ENCODE data around the gene TYW1B. TPM values are rescaled to one million over a fixed set of nuclear protein-coding genes. Genes with fewer than 3 reads are reported as not detected.
"Not testable (repeated sequence)": the region's sequence is repeated elsewhere in the genome, so short reads cannot be mapped to it uniquely, and the experiment has no call there.

Gene TYW1B, protein sequence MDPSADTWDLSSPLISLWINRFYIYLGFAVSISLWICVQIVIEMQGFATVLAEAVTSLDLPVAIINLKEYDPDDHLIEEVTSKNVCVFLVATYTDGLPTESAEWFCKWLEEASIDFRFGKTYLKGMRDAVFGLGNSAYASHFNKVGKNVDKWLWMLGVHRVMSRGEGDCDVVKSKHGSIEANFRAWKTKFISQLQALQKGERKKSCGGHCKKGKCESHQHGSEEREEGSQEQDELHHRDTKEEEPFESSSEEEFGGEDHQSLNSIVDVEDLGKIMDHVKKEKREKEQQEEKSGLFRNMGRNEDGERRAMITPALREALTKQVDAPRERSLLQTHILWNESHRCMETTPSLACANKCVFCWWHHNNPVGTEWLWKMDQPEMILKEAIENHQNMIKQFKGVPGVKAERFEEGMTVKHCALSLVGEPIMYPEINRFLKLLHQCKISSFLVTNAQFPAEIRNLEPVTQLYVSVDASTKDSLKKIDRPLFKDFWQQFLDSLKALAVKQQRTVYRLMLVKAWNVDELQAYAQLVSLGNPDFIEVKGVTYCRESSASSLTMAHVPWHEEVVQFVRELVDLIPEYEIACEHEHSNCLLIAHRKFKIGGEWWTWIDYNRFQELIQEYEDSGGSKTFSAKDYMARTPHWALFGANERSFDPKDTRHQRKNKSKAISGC
- total RNA-seq: 2.6 and 6.1 TPM in 2 replicates
- 0.97 and 4.7 TPM in 2 replicates for polyA plus RNA-seq
- polyA plus RNA-seq (2012): 0.47 and 2.8 TPM in 2 replicates
- 0.07 and 3.5 TPM in 2 replicates for polyA minus RNA-seq (ENCODE audit: low replicate concordance)

GRCh38 chr7:72827839-72828591 lies at the start of gene TYW1B:
Gene TYW1B (minus strand): TSS chr7:72828200. CDS start chr7:72828075, 125 bp downstream.
- not testable (repeated sequence) for H3K9me3 ChIP-seq (ENCODE audit: control insufficient read depth, insufficient read depth, low read depth, low read length); H4K20me1 ChIP-seq (ENCODE audit: control insufficient read depth, extremely low read depth, insufficient read depth, low read length); H3K9ac ChIP-seq (ENCODE audit: insufficient read depth, low read length); H3K27me3 ChIP-seq (ENCODE audit: control insufficient read depth, insufficient read depth, low read length); H3K4me1 ChIP-seq (ENCODE audit: control insufficient read depth, extremely low read depth, insufficient read depth, low read length); H3K36me3 ChIP-seq (ENCODE audit: control insufficient read depth, insufficient read depth, low read length)
- Histone ChIP-seq H3K4me2 (ENCODE audit: extremely low read depth, insufficient read depth, low read length) (peak within 1 kb of the TSS; percentile 77), H2AFZ (ENCODE audit: low read length) (peak within 1 kb of the TSS; percentile 39), H3K79me2 (ENCODE audit: control insufficient read depth, insufficient read depth, low read length) (peaks cover 17% of the 10 kb centered on the region), H3K4me3 (replicated peaks in 1 of 4; ENCODE audit: control extremely low read depth in 1 of 4, insufficient read depth in 1 of 4, low read depth in 3 of 4, low read length in 4 of 4) (peak within 1 kb of the TSS; percentile 52 to 91 (median 72)), H3K27ac (ENCODE audit: insufficient read depth, low read length) (peak within 1 kb of the TSS; percentile 47)
- peak; percentile 95 to 97 for DNase-seq (ENCODE audit: low read depth in 2 of 2)

- not testable (repeated sequence) for H4K20me1 ChIP-seq (ENCODE audit: control insufficient read depth, extremely low read depth, insufficient read depth, low read length)
Measured at GRCh38 chr7:72867591-72867990, 39.6 kb upstream of the TYW1B start.

GRCh38 chr7:72858846-72859400 lies 30.9 kb upstream of the TYW1B start:
- H3K79me2 ChIP-seq (ENCODE audit: control insufficient read depth, insufficient read depth, low read length); H3K9ac ChIP-seq (ENCODE audit: insufficient read depth, low read length); H2AFZ ChIP-seq (ENCODE audit: low read length); H4K20me1 ChIP-seq (ENCODE audit: control insufficient read depth, extremely low read depth, insufficient read depth, low read length); H3K4me2 ChIP-seq (ENCODE audit: extremely low read depth, insufficient read depth, low read length); H3K36me3 ChIP-seq (ENCODE audit: control insufficient read depth, insufficient read depth, low read length); H3K9me3 ChIP-seq (ENCODE audit: control insufficient read depth, insufficient read depth, low read depth, low read length); H3K27ac ChIP-seq (ENCODE audit: insufficient read depth, low read length); H3K27me3 ChIP-seq (ENCODE audit: control insufficient read depth, insufficient read depth, low read length); H3K4me1 ChIP-seq (ENCODE audit: control insufficient read depth, extremely low read depth, insufficient read depth, low read length); H3K4me3 ChIP-seq (replicated peaks in 1 of 4; ENCODE audit: control extremely low read depth in 1 of 4, insufficient read depth in 1 of 4, low read depth in 3 of 4, low read length in 4 of 4); DNase-seq (ENCODE audit: low read depth in 2 of 2): not testable (repeated sequence)

More at GRCh38 chr7:72867591-72867990, 39.6 kb upstream of the TYW1B start:
- H3K9me3 ChIP-seq (ENCODE audit: control insufficient read depth, insufficient read depth, low read depth, low read length); H3K27ac ChIP-seq (ENCODE audit: insufficient read depth, low read length); H3K4me3 ChIP-seq (replicated peaks in 1 of 4; ENCODE audit: control extremely low read depth in 1 of 4, insufficient read depth in 1 of 4, low read depth in 3 of 4, low read length in 4 of 4); H3K4me1 ChIP-seq (ENCODE audit: control insufficient read depth, extremely low read depth, insufficient read depth, low read length); H3K4me2 ChIP-seq (ENCODE audit: extremely low read depth, insufficient read depth, low read length); H3K9ac ChIP-seq (ENCODE audit: insufficient read depth, low read length); H3K27me3 ChIP-seq (ENCODE audit: control insufficient read depth, insufficient read depth, low read length); H2AFZ ChIP-seq (ENCODE audit: low read length); DNase-seq (ENCODE audit: low read depth in 2 of 2); H3K36me3 ChIP-seq (ENCODE audit: control insufficient read depth, insufficient read depth, low read length); H3K79me2 ChIP-seq (ENCODE audit: control insufficient read depth, insufficient read depth, low read length): not testable (repeated sequence)

DNA sequence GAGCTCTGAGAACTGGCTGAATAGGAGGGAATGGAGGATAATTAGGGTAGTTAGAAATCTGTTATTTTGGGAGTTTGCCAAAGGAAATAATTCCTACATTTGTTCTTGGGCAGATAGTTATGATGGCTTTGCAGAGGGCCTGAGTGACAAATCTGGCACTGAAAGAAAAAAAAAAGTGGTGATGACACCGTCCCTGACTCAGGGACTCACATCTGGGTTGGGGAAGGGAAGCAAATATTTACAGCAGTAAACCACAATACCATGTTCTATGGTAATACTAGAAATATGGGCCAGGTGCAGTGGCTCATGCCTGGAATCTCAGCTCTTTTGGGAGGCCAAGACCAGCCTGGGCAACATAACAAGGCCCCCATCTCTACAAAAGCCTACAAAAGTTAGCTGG lies 29.9 kb upstream of the TYW1B start:
- H3K4me2 ChIP-seq (ENCODE audit: extremely low read depth, insufficient read depth, low read length); H3K9me3 ChIP-seq (ENCODE audit: control insufficient read depth, insufficient read depth, low read depth, low read length); H3K4me1 ChIP-seq (ENCODE audit: control insufficient read depth, extremely low read depth, insufficient read depth, low read length); H2AFZ ChIP-seq (ENCODE audit: low read length); H3K27me3 ChIP-seq (ENCODE audit: control insufficient read depth, insufficient read depth, low read length); H3K4me3 ChIP-seq (replicated peaks in 1 of 4; ENCODE audit: control extremely low read depth in 1 of 4, insufficient read depth in 1 of 4, low read depth in 3 of 4, low read length in 4 of 4); H3K9ac ChIP-seq (ENCODE audit: insufficient read depth, low read length); H4K20me1 ChIP-seq (ENCODE audit: control insufficient read depth, extremely low read depth, insufficient read depth, low read length); H3K36me3 ChIP-seq (ENCODE audit: control insufficient read depth, insufficient read depth, low read length); H3K79me2 ChIP-seq (ENCODE audit: control insufficient read depth, insufficient read depth, low read length); H3K27ac ChIP-seq (ENCODE audit: insufficient read depth, low read length): not testable (repeated sequence)
- DNase-seq (ENCODE audit: low read depth in 2 of 2): peak in 1 of 2 donors; percentile 11

GRCh38 chr7:72855261-72855660 lies 27.3 kb upstream of the TYW1B start:
- H3K27ac ChIP-seq (ENCODE audit: insufficient read depth, low read length): not testable (repeated sequence)

GRCh38 chr7:72852937-72853336 lies 24.9 kb upstream of the TYW1B start:
- H3K27me3 ChIP-seq (ENCODE audit: control insufficient read depth, insufficient read depth, low read length); H3K9me3 ChIP-seq (ENCODE audit: control insufficient read depth, insufficient read depth, low read depth, low read length); H3K27ac ChIP-seq (ENCODE audit: insufficient read depth, low read length); H3K4me3 ChIP-seq (replicated peaks in 1 of 4; ENCODE audit: control extremely low read depth in 1 of 4, insufficient read depth in 1 of 4, low read depth in 3 of 4, low read length in 4 of 4); DNase-seq (ENCODE audit: low read depth in 2 of 2); H3K4me2 ChIP-seq (ENCODE audit: extremely low read depth, insufficient read depth, low read length); H4K20me1 ChIP-seq (ENCODE audit: control insufficient read depth, extremely low read depth, insufficient read depth, low read length); H3K36me3 ChIP-seq (ENCODE audit: control insufficient read depth, insufficient read depth, low read length); H3K4me1 ChIP-seq (ENCODE audit: control insufficient read depth, extremely low read depth, insufficient read depth, low read length); H3K9ac ChIP-seq (ENCODE audit: insufficient read depth, low read length); H2AFZ ChIP-seq (ENCODE audit: low read length); H3K79me2 ChIP-seq (ENCODE audit: control insufficient read depth, insufficient read depth, low read length): not testable (repeated sequence)

More at GRCh38 chr7:72855261-72855660, 27.3 kb upstream of the TYW1B start:
- H3K36me3 ChIP-seq (ENCODE audit: control insufficient read depth, insufficient read depth, low read length); H4K20me1 ChIP-seq (ENCODE audit: control insufficient read depth, extremely low read depth, insufficient read depth, low read length); H3K79me2 ChIP-seq (ENCODE audit: control insufficient read depth, insufficient read depth, low read length); H2AFZ ChIP-seq (ENCODE audit: low read length); H3K9me3 ChIP-seq (ENCODE audit: control insufficient read depth, insufficient read depth, low read depth, low read length); H3K4me1 ChIP-seq (ENCODE audit: control insufficient read depth, extremely low read depth, insufficient read depth, low read length); H3K9ac ChIP-seq (ENCODE audit: insufficient read depth, low read length); H3K27me3 ChIP-seq (ENCODE audit: control insufficient read depth, insufficient read depth, low read length); H3K4me2 ChIP-seq (ENCODE audit: extremely low read depth, insufficient read depth, low read length); H3K4me3 ChIP-seq (replicated peaks in 1 of 4; ENCODE audit: control extremely low read depth in 1 of 4, insufficient read depth in 1 of 4, low read depth in 3 of 4, low read length in 4 of 4); DNase-seq (ENCODE audit: low read depth in 2 of 2): not testable (repeated sequence)

Measured in fibroblast of lung (primary cell).